Kidney epithelial cell (primary cell): ENCODE measurements around the gene PLXND1. TPM values are rescaled to one million over a fixed set of nuclear protein-coding genes. Genes with fewer than 3 reads are reported as not detected.
A peak's percentile ranks its signal among the peaks of the same experiment; 100 is the strongest.

Source experiments
- DNase-seq: peaks from one replicate; pipeline ENCODE4 v3.0.0-alpha.2; 2010; ENCODE audit warnings: low read depth
- H3K27me3 ChIP-seq: 2 replicates; pipeline ENCODE4 v1.6.0; 2011; ENCODE audit warnings: low read length; ENCODE audit not compliant: control insufficient read depth, insufficient read depth
- H3K36me3 ChIP-seq: 2 replicates; pipeline ENCODE4 v1.5.1; 2011; ENCODE audit warnings: low read length; ENCODE audit not compliant: control insufficient read depth, insufficient read depth
- H3K4me3 ChIP-seq: 2 replicates; pipeline ENCODE4 v1.5.1; 2011; ENCODE audit warnings: low read depth, mild to moderate bottlenecking, control low read depth, low read length
- CTCF ChIP-seq: IDR thresholded peaks from 2 replicates; pipeline ENCODE4 v1.5.1; 2011; ENCODE audit warnings: mild to moderate bottlenecking, moderate library complexity, low read length, control low read depth, inconsistent platforms; ENCODE audit not compliant: insufficient read depth, poor library complexity, severe bottlenecking
- total RNA-seq: library from RNA; depleted of rRNA; stranded (reverse); fragments of >200 nt; gene quantifications from 2 replicates; pipeline ENCODE4 v1.2.3, GENCODE V29; 2015

The PLXND1 gene
- total RNA-seq, 1 donor from 2014 or later, result 103 TPM

DNA sequence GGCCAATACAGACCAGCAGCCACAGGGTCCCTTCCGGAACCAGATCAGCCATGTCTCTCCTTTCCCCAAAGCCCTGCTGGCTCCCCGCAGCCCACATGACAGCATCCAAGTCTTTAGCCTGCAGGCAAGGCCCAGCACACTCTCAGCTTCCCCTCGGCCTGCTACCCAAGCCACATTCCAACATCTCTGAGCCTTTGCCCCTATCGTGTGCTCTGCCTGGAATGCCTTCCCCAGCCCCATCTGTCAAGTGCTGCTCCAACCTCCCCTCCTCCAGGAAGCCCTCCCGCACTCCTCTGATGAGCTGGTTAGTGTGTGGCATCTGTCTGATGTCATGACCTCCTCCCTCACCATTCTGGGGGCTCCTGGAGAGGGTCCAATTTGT, 8.5 kb downstream of the PLXND1 start:
- TF ChIP-seq CTCF, result no peak
- no peaks in the 10 kb centered on the region for H3K36me3 ChIP-seq
- no peak overlapping the region for H3K4me3 ChIP-seq
- H3K27me3 ChIP-seq, result no peaks in the 10 kb centered on the region
- no peak for DNase-seq

GRCh38 chr3:129597087-129597999, 9.1 kb downstream of the PLXND1 start:
- no peaks in the 10 kb centered on the region for H3K36me3 ChIP-seq
- TF ChIP-seq CTCF, result no peak
- H3K27me3 ChIP-seq, result no peaks in the 10 kb centered on the region
- no peak for DNase-seq
- no peak overlapping the region for H3K4me3 ChIP-seq

DNA sequence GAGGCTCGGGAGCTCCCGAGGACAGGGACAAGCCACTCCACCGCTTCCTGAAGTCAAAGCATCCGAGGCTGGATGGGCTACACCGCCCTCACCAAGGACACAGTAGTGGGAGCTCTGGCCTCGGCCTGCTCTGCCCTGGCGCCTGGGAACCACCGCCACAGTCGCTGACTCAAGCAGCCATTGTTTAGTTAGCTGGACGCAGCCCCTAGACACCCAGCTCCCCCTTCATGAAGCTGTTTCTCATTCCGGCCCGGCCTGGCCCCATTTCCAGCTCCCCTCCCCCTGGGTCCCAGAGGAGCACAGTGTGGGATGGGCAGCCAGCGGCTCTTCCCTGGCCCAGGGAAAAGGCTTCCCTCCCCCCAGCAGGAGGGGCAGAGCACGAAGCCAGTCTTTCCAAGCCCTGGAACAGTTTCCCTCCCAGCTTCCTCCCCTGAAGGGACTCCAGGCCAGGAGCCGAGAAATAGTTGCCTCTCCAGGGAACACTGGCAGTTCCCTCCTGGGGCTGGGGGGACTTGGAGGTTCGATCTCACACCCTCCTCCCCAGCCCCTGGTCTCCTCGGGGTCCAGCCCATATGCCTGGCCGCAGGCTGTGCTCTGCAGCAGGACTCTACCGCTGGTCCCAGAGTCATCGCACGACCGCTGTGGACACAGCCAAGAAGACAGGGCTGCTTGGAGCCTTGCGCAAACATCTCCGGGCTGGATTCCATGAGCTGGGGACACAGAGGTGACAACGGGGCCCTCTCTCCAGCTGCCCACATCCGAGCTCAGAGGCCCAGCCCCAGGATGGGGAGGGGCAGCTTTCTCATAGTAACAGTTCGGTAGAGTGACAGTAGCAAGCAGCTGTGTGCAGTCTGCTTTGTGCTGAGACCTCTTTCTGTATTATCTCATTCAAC, 10.0 kb downstream of the PLXND1 start:
- no peaks in the 10 kb centered on the region for H3K36me3 ChIP-seq
- H3K4me3 ChIP-seq, result no peak overlapping the region
- DNase-seq, result peak; percentile 61
- TF ChIP-seq CTCF, result no peak
- H3K27me3 ChIP-seq, result no peaks in the 10 kb centered on the region

DNA sequence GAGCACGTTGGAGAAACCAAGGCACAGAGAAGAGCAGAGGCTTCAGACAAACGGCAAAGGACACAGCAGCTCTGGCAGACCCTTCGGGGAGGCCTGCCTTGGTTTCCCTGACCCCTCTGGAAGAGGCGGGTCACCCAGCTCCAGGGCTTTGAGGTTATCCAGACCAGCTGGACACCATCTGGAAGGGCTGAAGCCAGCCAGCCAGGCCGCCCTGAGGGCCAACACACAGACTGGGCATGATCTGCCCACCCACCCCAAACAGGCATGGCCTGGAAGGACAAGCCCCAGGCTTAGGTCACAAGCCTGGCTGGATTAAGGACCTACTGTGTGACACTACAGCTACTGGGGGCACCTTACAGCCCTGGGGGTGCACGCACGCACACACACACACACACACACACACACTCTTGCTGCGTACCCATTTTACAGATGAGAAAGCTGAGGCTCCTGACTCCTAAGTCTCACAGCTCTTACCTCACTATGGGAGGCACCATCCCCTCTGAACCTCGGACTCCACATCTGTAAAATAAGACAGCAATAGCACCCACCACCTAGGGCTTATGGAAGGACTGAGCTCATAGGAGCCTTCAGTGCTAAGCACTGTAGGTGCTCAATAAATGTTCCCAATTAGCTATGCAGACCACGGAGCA, 10.8 kb downstream of the PLXND1 start:
- no peak for DNase-seq

More for the DNA sequence above, 10.8 kb downstream of the PLXND1 start:
- no peaks in the 10 kb centered on the region for H3K27me3 ChIP-seq
- no peak for TF ChIP-seq CTCF
- H3K4me3 ChIP-seq, result no peak overlapping the region
- H3K36me3 ChIP-seq, result no peaks in the 10 kb centered on the region
